Activated naive CD4-positive, alpha-beta T cell treated with anti-CD3 and anti-CD28 coated beads, Interleukin-2, amount 50 U/mL, for 72 hours (primary cell): ENCODE data around the gene NNMT. TPM values are rescaled to one million over a fixed set of nuclear protein-coding genes. Genes with fewer than 3 reads are reported as not detected.
A peak's percentile ranks its signal among the peaks of the same experiment; 100 is the strongest.
"Not testable (repeated sequence)": the region's sequence is repeated elsewhere in the genome, so short reads cannot be mapped to it uniquely, and the experiment has no call there.

Experiments used
- ATAC-seq, 2 donors: fragments of 150-1000 bp; cut with Tn5 transposase; 2 replicates each; pipeline ENCODE4 v1.10.0; 2021; ENCODE audit warnings: mild to moderate bottlenecking in 2 of 2, moderate library complexity in 2 of 2
- DNase-seq, 2 donors: peaks; one replicate each; pipeline ENCODE4 v3.0.0; 2021 to 2022; ENCODE audit warnings: low spot score in 2 of 2
- H3K27ac Mint-ChIP-seq, 2 donors: one replicate each; pipeline ENCODE4 v1.8.0; 2022; ENCODE audit warnings: mild to moderate bottlenecking in 2 of 2, mixed read lengths in 2 of 2
- H3K36me3 Mint-ChIP-seq, 2 donors: one replicate each; pipeline ENCODE4 v1.8.0; 2022; ENCODE audit warnings: mixed read lengths in 2 of 2
- H3K9me3 Mint-ChIP-seq, 2 donors: one replicate each; pipeline ENCODE4 v1.8.0; 2022; ENCODE audit warnings: mixed read lengths in 2 of 2
- total RNA-seq, 2 donors: library from RNA; stranded (reverse); gene quantifications; one replicate each; pipeline ENCODE4 v1.2.3, GENCODE V29; 2022

NNMT gene
- total RNA-seq, 2 donors from 2014 or later = not detected

GRCh38 chr11:114315749-114316368 lies 19.7 kb downstream of the NNMT start:
- no peaks in the 10 kb centered on the region for H3K9me3 Mint-ChIP-seq
- ATAC-seq (peak; percentile 61 to 81), DNase-seq (no peak)
- H3K27ac Mint-ChIP-seq = peak overlapping the region; percentile 7 to 78
- peaks cover 0 to 3% of the 10 kb centered on the region in 2 donors for H3K36me3 Mint-ChIP-seq

- Mint-ChIP-seq H3K36me3 (no peaks in the 10 kb centered on the region), H3K9me3 (no peaks in the 10 kb centered on the region), H3K27ac (no peak overlapping the region)
- DNase-seq = no peak
- ATAC-seq = no peak
Measured at GRCh38 chr11:114316980-114317786, 21.0 kb downstream of the NNMT start.

- no peak for DNase-seq
- Mint-ChIP-seq H3K27ac (peak overlapping the region in 1 of 2 donors; percentile 44), H3K36me3 (no peaks in the 10 kb centered on the region)
Measured at GRCh38 chr11:114317787-114318137, 21.6 kb downstream of the NNMT start.

DNA sequence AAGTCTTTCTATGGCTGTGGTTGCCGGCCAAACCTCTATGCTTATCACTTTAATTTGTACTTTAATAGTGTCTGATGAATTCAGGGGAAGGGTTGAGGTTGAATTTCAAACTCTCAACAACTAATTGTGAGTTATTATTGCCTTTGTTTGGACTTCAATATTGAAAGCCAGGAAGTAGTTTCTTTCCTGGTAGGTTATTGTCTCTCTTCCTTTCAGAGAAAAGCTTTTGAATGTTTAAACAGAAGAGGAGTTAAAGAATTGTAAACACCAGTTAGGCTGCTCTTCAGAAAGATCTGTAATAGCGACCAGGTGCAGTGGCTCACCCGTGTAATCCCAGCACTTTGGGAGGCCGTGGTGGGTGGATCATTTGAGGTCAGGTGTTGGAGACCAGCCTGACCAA lies 22.2 kb downstream of the NNMT start:
- peak overlapping the region in 1 of 2 donors; percentile 44 for H3K27ac Mint-ChIP-seq
- ATAC-seq (no peak), DNase-seq (no peak)
- H3K9me3 Mint-ChIP-seq = no peaks in the 10 kb centered on the region
- no peaks in the 10 kb centered on the region for H3K36me3 Mint-ChIP-seq

More at GRCh38 chr11:114317787-114318137, 21.6 kb downstream of the NNMT start:
- H3K9me3 Mint-ChIP-seq = no peaks in the 10 kb centered on the region
- ATAC-seq = no peak

- Mint-ChIP-seq H3K27ac (no peak overlapping the region), H3K9me3 (no peaks in the 10 kb centered on the region), H3K36me3 (peaks cover 0 to 4% of the 10 kb centered on the region in 2 donors)
- ATAC-seq (no peak), DNase-seq (no peak)
Measured at GRCh38 chr11:114319716-114320328, 23.6 kb downstream of the NNMT start.

GRCh38 chr11:114321621-114322257 lies 25.5 kb downstream of the NNMT start:
- ATAC-seq (no peak), DNase-seq (no peak)
- Mint-ChIP-seq H3K27ac (no peak overlapping the region), H3K36me3 (peaks cover 0 to 4% of the 10 kb centered on the region in 2 donors), H3K9me3 (no peaks in the 10 kb centered on the region)

DNA sequence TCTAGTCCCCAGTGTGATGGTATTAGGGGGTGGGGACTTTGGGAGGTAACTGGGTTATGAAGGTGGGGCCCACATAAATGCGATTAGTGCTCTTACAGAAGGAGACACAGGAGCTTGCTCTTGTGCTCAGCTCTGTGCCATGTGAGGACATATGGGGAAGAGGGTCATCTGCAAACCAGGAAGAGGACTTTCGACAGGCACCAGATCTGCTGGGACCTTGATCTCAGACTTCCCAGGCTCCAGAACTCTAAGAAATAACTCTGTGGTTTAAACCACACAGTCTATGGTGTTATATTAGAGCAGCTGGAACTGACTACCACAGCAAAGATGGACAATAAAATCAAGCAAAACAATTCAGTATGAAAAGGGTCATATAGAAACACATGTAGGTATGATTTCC lies 26.7 kb downstream of the NNMT start:
- Mint-ChIP-seq H3K27ac (no peak overlapping the region), H3K36me3 (peaks cover under 1 to 4% of the 10 kb centered on the region in 2 donors), H3K9me3 (no peaks in the 10 kb centered on the region)
- ATAC-seq (no peak), DNase-seq (no peak)

GRCh38 chr11:114326151-114326550 lies 30.0 kb downstream of the NNMT start:
- DNase-seq (no peak), ATAC-seq (no peak)
- Mint-ChIP-seq H3K36me3 (peaks cover 19 to 23% of the 10 kb centered on the region in 2 donors), H3K27ac (no peak overlapping the region), H3K9me3 (peaks cover 4 to 14% of the 10 kb centered on the region in 2 donors)

GRCh38 chr11:114326776-114327175 lies 30.6 kb downstream of the NNMT start:
- DNase-seq (no peak), ATAC-seq (no peak)
- H3K27ac Mint-ChIP-seq = peak overlapping the region in 1 of 2 donors; percentile 72
- peaks cover 4 to 14% of the 10 kb centered on the region in 2 donors for H3K9me3 Mint-ChIP-seq
- H3K36me3 Mint-ChIP-seq = peaks cover 19 to 23% of the 10 kb centered on the region in 2 donors

GRCh38 chr11:114330373-114330772 lies 34.2 kb downstream of the NNMT start:
- ATAC-seq = no peak
- no peak for DNase-seq
- peaks cover 15 to 44% of the 10 kb centered on the region in 2 donors for H3K36me3 Mint-ChIP-seq
- peaks cover 10 to 14% of the 10 kb centered on the region in 2 donors for H3K9me3 Mint-ChIP-seq
- no peak overlapping the region for H3K27ac Mint-ChIP-seq

DNA sequence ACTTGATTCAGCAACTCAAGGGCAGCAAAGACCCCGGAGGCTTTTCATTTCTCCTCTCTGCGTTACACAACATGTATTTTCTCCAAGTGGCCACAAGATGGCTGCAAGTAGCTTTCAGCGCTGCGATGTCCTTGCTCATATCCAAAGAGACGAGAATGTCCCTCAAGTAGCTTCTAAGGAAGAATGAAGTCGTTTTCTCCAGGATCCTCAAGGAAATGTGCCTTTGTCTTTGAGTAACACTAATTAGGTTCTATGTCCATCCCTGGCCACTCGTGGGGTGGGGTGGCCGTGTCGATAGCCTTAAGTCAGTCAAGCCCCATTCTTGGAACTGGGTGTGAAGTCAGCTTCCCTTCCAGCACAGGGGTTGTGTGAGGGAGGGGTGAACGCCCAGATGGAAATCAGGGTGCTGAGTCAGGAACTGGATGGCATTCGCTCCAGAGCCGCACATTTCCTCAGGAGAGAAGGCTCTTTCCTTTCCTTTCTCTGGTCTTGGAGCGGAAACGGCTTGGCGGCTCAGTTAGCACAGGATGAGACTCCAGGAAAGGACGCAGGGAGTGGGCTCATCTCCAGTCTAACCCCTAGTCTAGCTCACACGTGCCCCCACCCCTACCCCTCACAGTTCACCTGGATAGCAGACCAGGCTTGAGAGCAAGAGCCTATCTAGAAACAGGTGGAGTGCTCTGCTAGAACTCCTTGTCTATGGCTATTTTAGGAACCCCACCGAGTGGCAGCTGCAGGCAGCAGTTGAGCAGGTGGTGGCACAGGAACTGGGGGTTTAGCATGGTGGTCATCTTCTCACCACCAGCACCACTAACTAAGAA lies 44.3 kb downstream of the NNMT start:
- DNase-seq = peak in 1 of 2 donors; percentile 21
- ATAC-seq = peak; percentile 74 to 80
- H3K27ac Mint-ChIP-seq = no peak overlapping the region
- no peaks in the 10 kb centered on the region for H3K36me3 Mint-ChIP-seq
- H3K9me3 Mint-ChIP-seq = no peaks in the 10 kb centered on the region

DNA sequence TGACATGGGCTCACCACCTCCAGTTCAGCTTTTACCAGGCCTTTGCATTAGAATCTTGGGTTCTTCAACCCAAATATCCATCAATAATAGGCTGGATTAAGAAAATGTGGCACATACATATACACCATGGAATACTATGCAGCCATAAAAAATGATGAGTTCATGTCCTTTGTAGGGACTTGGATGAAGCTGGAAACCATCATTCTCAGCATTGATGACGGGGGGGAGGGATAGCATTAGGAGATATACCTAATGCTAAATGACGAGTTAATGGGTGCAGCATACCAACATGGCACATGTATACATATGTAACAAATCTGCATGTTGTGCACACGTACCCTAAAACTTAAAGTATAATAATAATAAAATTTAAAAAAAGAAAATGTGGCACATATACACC lies 45.5 kb downstream of the NNMT start:
- not testable (repeated sequence) for H3K9me3 Mint-ChIP-seq, DNase-seq, H3K27ac Mint-ChIP-seq, H3K36me3 Mint-ChIP-seq, ATAC-seq

DNA sequence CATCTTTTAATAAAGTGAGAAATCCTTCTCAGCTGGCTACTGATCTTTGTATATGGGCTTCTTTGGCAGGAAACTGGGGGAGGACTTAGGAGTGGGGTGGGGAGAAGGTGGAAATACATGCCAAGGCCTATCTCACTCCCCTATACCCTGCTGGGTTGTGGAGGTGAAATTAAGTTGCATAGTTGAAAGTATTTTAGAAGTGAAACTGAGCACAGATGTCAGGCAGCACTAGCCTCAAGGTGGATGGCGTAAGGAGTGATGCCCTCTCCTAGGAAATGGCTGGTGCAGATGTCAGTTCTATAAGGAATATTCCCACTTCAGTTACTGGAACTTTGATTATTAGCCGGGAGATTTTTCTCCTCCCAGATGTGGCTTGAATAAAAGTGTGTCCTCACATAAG lies 46.3 kb downstream of the NNMT start:
- DNase-seq (no peak), ATAC-seq (no peak)
- Mint-ChIP-seq H3K27ac (no peak overlapping the region), H3K9me3 (no peaks in the 10 kb centered on the region), H3K36me3 (peaks cover 0 to 6% of the 10 kb centered on the region in 2 donors)

DNA sequence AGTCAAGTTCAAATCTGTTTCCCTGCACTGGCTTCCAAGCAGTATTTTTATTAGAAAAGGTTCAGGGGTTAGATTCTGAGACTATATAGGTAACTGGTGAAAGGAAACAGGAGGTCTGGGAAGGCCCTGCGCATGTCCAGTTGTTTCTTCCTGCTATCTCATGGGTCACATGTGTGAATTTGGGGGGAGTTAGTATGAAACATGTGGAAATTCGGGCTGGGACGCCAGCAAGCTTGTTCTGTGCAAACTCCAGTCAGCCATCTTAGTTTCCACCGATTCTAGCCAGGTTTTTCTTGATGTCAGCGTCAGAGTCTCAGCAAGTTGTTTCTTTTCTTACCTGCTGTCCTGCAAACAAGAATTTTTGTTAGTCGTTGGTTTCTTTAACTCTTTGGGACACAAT lies 46.8 kb downstream of the NNMT start:
- H3K27ac Mint-ChIP-seq = no peak overlapping the region
- H3K36me3 Mint-ChIP-seq = peaks cover 0 to 6% of the 10 kb centered on the region in 2 donors
- no peak for ATAC-seq
- H3K9me3 Mint-ChIP-seq = no peaks in the 10 kb centered on the region
- no peak for DNase-seq

GRCh38 chr11:114343493-114343892 lies 47.3 kb downstream of the NNMT start:
- Mint-ChIP-seq H3K36me3 (peaks cover 0 to 6% of the 10 kb centered on the region in 2 donors), H3K27ac (no peak overlapping the region), H3K9me3 (no peaks in the 10 kb centered on the region)
- no peak for DNase-seq
- no peak for ATAC-seq

GRCh38 chr11:114344494-114344893 lies 48.3 kb downstream of the NNMT start:
- no peaks in the 10 kb centered on the region for H3K9me3 Mint-ChIP-seq
- H3K27ac Mint-ChIP-seq = no peak overlapping the region
- ATAC-seq = no peak
- peaks cover 0 to 6% of the 10 kb centered on the region in 2 donors for H3K36me3 Mint-ChIP-seq
- DNase-seq = no peak
